ENCODE data around the gene HOXA5.

Gene HOXA5

GRCh38 chr7:27171325-27171636 lies 27.8 kb upstream of the HOXA5 start:
- DNase-seq (ENCODE audit: low spot score in 2 of 2) = peak in 1 of 2 experiments; percentile 72
- H3K9me3 ChIP-seq = no peaks in the 10 kb centered on the region
- in situ Hi-C loops (cut with MboI; ENCODE audit: low sequenced_read_pairs) = loop anchor here (25.0 kb wide), 1 partner anchor 959 kb away; the partner anchor contains the start of genes CBX3 and HNRNPA2B1
- peak overlapping the region; percentile 70 for H3K4me3 ChIP-seq
- H3K4me1 ChIP-seq = peaks cover 9% of the 10 kb centered on the region
- peaks cover 29% of the 10 kb centered on the region for H3K36me3 ChIP-seq (replicated peaks)
- no peaks in the 10 kb centered on the region for H3K27me3 ChIP-seq (ENCODE audit: low read depth)

- Histone ChIP-seq H3K27me3 (ENCODE audit: low read depth) (no peaks in the 10 kb centered on the region), H3K36me3 (replicated peaks) (peaks cover 29% of the 10 kb centered on the region), H3K4me1 (peaks cover 9% of the 10 kb centered on the region), H3K9me3 (no peaks in the 10 kb centered on the region), H3K4me3 (peak overlapping the region; percentile 70)
- in situ Hi-C loops (cut with MboI; ENCODE audit: low sequenced_read_pairs) = loop anchor here (25.0 kb wide), 1 partner anchor 958 kb away; the partner anchor contains the start of genes CBX3 and HNRNPA2B1
- peak in 1 of 2 experiments; percentile 83 for DNase-seq (ENCODE audit: low spot score in 2 of 2)
Measured at GRCh38 chr7:27170426-27171324, 27.2 kb upstream of the HOXA5 start.

- Histone ChIP-seq H3K4me1 (peaks cover 8% of the 10 kb centered on the region), H3K36me3 (replicated peaks) (peaks cover 29% of the 10 kb centered on the region), H3K27me3 (ENCODE audit: low read depth) (no peaks in the 10 kb centered on the region), H3K9me3 (no peaks in the 10 kb centered on the region), H3K4me3 (peak overlapping the region; percentile 70)
- DNase-seq (ENCODE audit: low spot score in 2 of 2) = peak; percentile 49 to 69
- in situ Hi-C loops (cut with MboI; ENCODE audit: low sequenced_read_pairs) = loop anchor here (25.0 kb wide), 1 partner anchor 958 kb away; the partner anchor contains the start of genes CBX3 and HNRNPA2B1
Measured at GRCh38 chr7:27169658-27170425, 26.4 kb upstream of the HOXA5 start.

GRCh38 chr7:27168265-27168947 lies 24.9 kb upstream of the HOXA5 start:
- Histone ChIP-seq H3K9me3 (no peaks in the 10 kb centered on the region), H3K36me3 (replicated peaks) (peaks cover 42% of the 10 kb centered on the region), H3K4me3 (peak overlapping the region; percentile 70), H3K27me3 (ENCODE audit: low read depth) (no peaks in the 10 kb centered on the region), H3K4me1 (peaks cover 3% of the 10 kb centered on the region; the same call in 1 of the 2 replicates)
- peak; percentile 62 to 76 for DNase-seq (ENCODE audit: low spot score in 2 of 2)
- in situ Hi-C loops (cut with MboI; ENCODE audit: low sequenced_read_pairs) = loop anchor here (25.0 kb wide), 1 partner anchor 956 kb away; the partner anchor contains the start of genes CBX3 and HNRNPA2B1

- Histone ChIP-seq H3K27me3 (ENCODE audit: low read depth) (no peaks in the 10 kb centered on the region), H3K4me3 (peak overlapping the region; percentile 70)
- in situ Hi-C loops (cut with MboI; ENCODE audit: low sequenced_read_pairs) = loop anchor here (25.0 kb wide), 1 partner anchor 956 kb away; the partner anchor contains the start of genes CBX3 and HNRNPA2B1
Measured at GRCh38 chr7:27167916-27168264, 24.4 kb upstream of the HOXA5 start.

DNA sequence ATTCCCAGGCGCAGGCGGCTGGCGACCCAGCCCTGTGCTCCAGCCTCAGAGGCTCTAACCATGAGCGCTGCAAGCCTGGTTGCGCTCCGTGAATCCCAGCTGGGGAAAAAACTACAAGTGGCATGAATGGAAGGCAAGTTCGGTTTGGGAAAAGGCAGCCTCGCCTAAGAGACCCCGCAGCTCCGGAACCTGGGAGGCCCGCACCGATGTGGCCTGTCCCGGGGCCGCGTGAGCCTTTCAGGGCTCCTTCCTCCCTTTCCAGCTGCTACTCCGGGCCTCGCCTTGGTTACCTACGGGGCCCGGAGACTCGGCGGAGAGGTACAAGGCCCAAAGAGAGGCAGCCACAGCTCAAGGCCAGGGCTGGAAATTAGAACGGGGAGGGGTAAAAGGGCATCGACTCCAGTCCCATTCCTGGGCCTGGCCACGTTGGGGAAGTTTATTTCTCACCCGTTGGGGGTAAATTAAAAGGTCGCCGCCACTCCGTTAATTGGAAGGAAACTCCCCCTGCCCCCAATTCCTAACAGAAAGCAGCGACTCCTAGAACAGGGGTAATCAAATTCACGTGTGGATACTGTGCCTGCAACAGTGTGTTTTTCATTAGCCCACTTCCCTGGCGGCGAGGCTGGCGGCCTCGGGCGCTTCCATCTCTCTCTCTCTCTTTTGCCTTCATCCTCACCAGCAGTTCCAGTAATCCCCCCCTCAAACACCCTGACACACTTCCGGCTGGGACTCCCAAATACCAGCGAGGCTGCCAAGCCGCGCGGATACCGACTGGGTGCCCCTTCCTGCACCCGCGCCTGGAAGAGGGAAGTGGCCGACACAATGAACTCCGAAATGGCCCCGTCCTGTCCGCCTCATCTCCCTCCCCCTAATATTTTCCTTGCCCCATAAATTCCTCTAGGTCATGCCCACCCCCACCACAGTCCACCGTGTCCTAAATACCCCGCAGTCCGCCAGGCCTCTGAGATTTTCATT lies 23.3 kb upstream of the HOXA5 start:
- Histone ChIP-seq H3K27me3 (ENCODE audit: low read depth) (no peaks in the 10 kb centered on the region), H3K4me1 (peaks cover 3% of the 10 kb centered on the region; the same call in 1 of the 2 replicates), H3K9me3 (no peaks in the 10 kb centered on the region), H3K36me3 (replicated peaks) (peaks cover 52% of the 10 kb centered on the region), H3K4me3 (peak overlapping the region; percentile 70)
- in situ Hi-C loops (cut with MboI; ENCODE audit: low sequenced_read_pairs) = loop anchor here (25.0 kb wide), 1 partner anchor 955 kb away; the partner anchor contains the start of genes CBX3 and HNRNPA2B1
- peak; percentile 73 to 76 for DNase-seq (ENCODE audit: low spot score in 2 of 2)

More at GRCh38 chr7:27167916-27168264, 24.4 kb upstream of the HOXA5 start:
- peaks cover 47% of the 10 kb centered on the region for H3K36me3 ChIP-seq (replicated peaks)
- peak in 1 of 2 experiments; percentile 22 for DNase-seq (ENCODE audit: low spot score in 2 of 2)
- no peaks in the 10 kb centered on the region for H3K9me3 ChIP-seq
- H3K4me1 ChIP-seq = peaks cover 3% of the 10 kb centered on the region; the same call in 1 of the 2 replicates

GRCh38 chr7:27165996-27166530 lies 22.6 kb upstream of the HOXA5 start:
- Histone ChIP-seq H3K4me1 (0 out of 2 replicates have a peak, but pooled peaks cover 3% of the 10 kb centered on the region), H3K9me3 (no peaks in the 10 kb centered on the region), H3K36me3 (replicated peaks) (peaks cover 48% of the 10 kb centered on the region), H3K4me3 (peak overlapping the region; percentile 70), H3K27me3 (ENCODE audit: low read depth) (no peaks in the 10 kb centered on the region)
- in situ Hi-C loops (cut with MboI; ENCODE audit: low sequenced_read_pairs) = loop anchor here (25.0 kb wide), 1 partner anchor 954 kb away; the partner anchor contains the start of genes CBX3 and HNRNPA2B1
- peak; percentile 73 to 76 for DNase-seq (ENCODE audit: low spot score in 2 of 2)

GRCh38 chr7:27165089-27165995 lies 21.9 kb upstream of the HOXA5 start, which contains the start of gene HOXA9:
Gene HOXA9, minus strand, starts transcription at chr7:27165537. Its CDS starts 80 bp downstream, at chr7:27165457.
- in situ Hi-C loops (cut with MboI; ENCODE audit: low sequenced_read_pairs) = loop anchor here (25.0 kb wide), 1 partner anchor 953 kb away; the partner anchor contains the start of genes CBX3 and HNRNPA2B1
- H3K4me1 ChIP-seq = 0 out of 2 replicates have a peak, but pooled peaks cover 3% of the 10 kb centered on the region

GRCh38 chr7:27164367-27165088 lies 21.0 kb upstream of the HOXA5 start:
- Histone ChIP-seq H3K36me3 (replicated peaks) (peaks cover 47% of the 10 kb centered on the region), H3K4me1 (peaks cover 8% of the 10 kb centered on the region), H3K9me3 (no peaks in the 10 kb centered on the region), H3K4me3 (peak overlapping the region; percentile 70), H3K27me3 (ENCODE audit: low read depth) (no peaks in the 10 kb centered on the region)
- in situ Hi-C loops (cut with MboI; ENCODE audit: low sequenced_read_pairs) = loop anchor here (25.0 kb wide), 1 partner anchor 952 kb away; the partner anchor contains the start of genes CBX3 and HNRNPA2B1
- DNase-seq (ENCODE audit: low spot score in 2 of 2) = peak; percentile 26 to 71

More at GRCh38 chr7:27165089-27165995, 21.9 kb upstream of the HOXA5 start, which contains the start of gene HOXA9:
- Histone ChIP-seq H3K36me3 (replicated peaks) (peaks cover 48% of the 10 kb centered on the region), H3K27me3 (ENCODE audit: low read depth) (no peaks in the 10 kb centered on the region), H3K4me3 (peak within 1 kb of the TSS; percentile 70), H3K9me3 (no peaks in the 10 kb centered on the region)
- DNase-seq (ENCODE audit: low spot score in 2 of 2) = peak; percentile 91 to 94

GRCh38 chr7:27164045-27164366 lies 20.5 kb upstream of the HOXA5 start:
- H3K4me1 ChIP-seq = peaks cover 14% of the 10 kb centered on the region
- in situ Hi-C loops (cut with MboI; ENCODE audit: low sequenced_read_pairs) = loop anchor here (25.0 kb wide), 1 partner anchor 952 kb away; the partner anchor contains the start of genes CBX3 and HNRNPA2B1
- no peaks in the 10 kb centered on the region for H3K9me3 ChIP-seq
- no peaks in the 10 kb centered on the region for H3K27me3 ChIP-seq (ENCODE audit: low read depth)
- DNase-seq (ENCODE audit: low spot score in 2 of 2) = no peak
- H3K36me3 ChIP-seq (replicated peaks) = peaks cover 42% of the 10 kb centered on the region
- H3K4me3 ChIP-seq = peak overlapping the region; percentile 70

All from HAP-1 (cell line).